GM21576 (cell line): ENCODE measurements around the gene FAM167B.
"Not testable (repeated sequence)": the region's sequence is repeated elsewhere in the genome, so short reads cannot be mapped to it uniquely, and the experiment has no call there.

Experiments
- ATAC-seq: cut with Tn5 transposase; IDR thresholded peaks from one replicate; pipeline ENCODE4 v1.9.1; 2021; ENCODE audit warnings: mild to moderate bottlenecking, moderate library complexity; ENCODE audit not compliant: unreplicated experiment

Gene FAM167B

GRCh38 chr1:32256473-32257226 is 9.6 kb downstream of the FAM167B start:
- no peak for ATAC-seq

- ATAC-seq, result no peak
Measured at GRCh38 chr1:32257227-32257508, 10.1 kb downstream of the FAM167B start.

GRCh38 chr1:32263236-32263593 is 16.2 kb downstream of the FAM167B start:
- ATAC-seq, result not testable (repeated sequence)

GRCh38 chr1:32263744-32264143 is 16.7 kb downstream of the FAM167B start:
- ATAC-seq, result peak; percentile 52

- no peak for ATAC-seq
Measured at GRCh38 chr1:32265846-32266245, 18.8 kb downstream of the FAM167B start.

- no peak for ATAC-seq
Measured at GRCh38 chr1:32266921-32267591, 20.0 kb downstream of the FAM167B start.

GRCh38 chr1:32269744-32270143 is 22.7 kb downstream of the FAM167B start:
- ATAC-seq, result no peak

GRCh38 chr1:32272557-32273390 is 25.8 kb downstream of the FAM167B start:
- no peak for ATAC-seq

- ATAC-seq, result no peak
Measured at GRCh38 chr1:32273391-32274208, 26.6 kb downstream of the FAM167B start.

- ATAC-seq, result no peak
Measured at GRCh38 chr1:32274646-32275340, 27.8 kb downstream of the FAM167B start.

GRCh38 chr1:32275424-32275823 is 28.4 kb downstream of the FAM167B start:
- no peak for ATAC-seq

GRCh38 chr1:32276032-32276782 is 29.2 kb downstream of the FAM167B start:
- ATAC-seq, result no peak

GRCh38 chr1:32284777-32285176 is 37.8 kb downstream of the FAM167B start:
- ATAC-seq, result not testable (repeated sequence)

- ATAC-seq, result no peak
Measured at GRCh38 chr1:32285658-32286057, 38.6 kb downstream of the FAM167B start.

- ATAC-seq, result no peak
Measured at GRCh38 chr1:32286763-32287162, 39.7 kb downstream of the FAM167B start.

- no peak for ATAC-seq
Measured at GRCh38 chr1:32289256-32289655, 42.2 kb downstream of the FAM167B start.

GRCh38 chr1:32291145-32291707 is 44.2 kb downstream of the FAM167B start:
- no peak for ATAC-seq

- ATAC-seq, result peak; percentile 92
Measured at GRCh38 chr1:32291708-32292538, 44.9 kb downstream of the FAM167B start, which contains the start of gene HDAC1. Gene HDAC1 (plus strand): TSS chr1:32292083. CDS start chr1:32292170, 87 bp downstream.
